Measurements from ENCODE around the gene OLFML3. TPM values are rescaled to one million over a fixed set of nuclear protein-coding genes. Genes with fewer than 3 reads are reported as not detected.

Gene OLFML3
- 135 and 212 TPM in 2 replicates for total RNA-seq (ENCODE audit: low replicate concordance)

GRCh38 chr1:113978863-113979702, at the start of gene OLFML3:
OLFML3 (plus strand) TSS chr1:113979474; CDS start chr1:113979517, 43 bp downstream.
- DNase-seq (ENCODE audit: low read depth) = peak; percentile 98
- H3K4me3 ChIP-seq (ENCODE audit: low read depth, low read length) = peak within 1 kb of the TSS; percentile 76
- peak; percentile 69 for TF ChIP-seq CTCF (IDR thresholded peaks at IDR 0.05; ENCODE audit: insufficient read depth, low read length)

- DNase-seq (ENCODE audit: low read depth) = no peak
- H3K4me3 ChIP-seq (ENCODE audit: low read depth, low read length) = peak overlapping the region; percentile 98
- TF ChIP-seq CTCF (IDR thresholded peaks at IDR 0.05; ENCODE audit: insufficient read depth, low read length) = peak; percentile 3
These were observed 49.4 kb upstream of the OLFML3 start for GRCh38 chr1:113929750-113930498.

GRCh38 chr1:113930499-113931161, 48.6 kb upstream of the OLFML3 start:
- no peak for TF ChIP-seq CTCF (IDR thresholded peaks at IDR 0.05; ENCODE audit: insufficient read depth, low read length)
- peak; percentile 39 for DNase-seq (ENCODE audit: low read depth)
- peak overlapping the region; percentile 98 for H3K4me3 ChIP-seq (ENCODE audit: low read depth, low read length)

- no peak for TF ChIP-seq CTCF (IDR thresholded peaks at IDR 0.05; ENCODE audit: insufficient read depth, low read length)
- H3K4me3 ChIP-seq (ENCODE audit: low read depth, low read length) = peak overlapping the region; percentile 98
- peak; percentile 83 for DNase-seq (ENCODE audit: low read depth)
These were observed 47.8 kb upstream of the OLFML3 start for GRCh38 chr1:113931451-113931851.

- no peak overlapping the region for H3K4me3 ChIP-seq (ENCODE audit: low read depth, low read length)
- DNase-seq (ENCODE audit: low read depth) = no peak
- TF ChIP-seq CTCF (IDR thresholded peaks at IDR 0.05; ENCODE audit: insufficient read depth, low read length) = no peak
These were observed 45.3 kb upstream of the OLFML3 start for GRCh38 chr1:113934006-113934405.

GRCh38 chr1:113934511-113935055, 44.7 kb upstream of the OLFML3 start:
- H3K4me3 ChIP-seq (ENCODE audit: low read depth, low read length) = no peak overlapping the region
- no peak for TF ChIP-seq CTCF (IDR thresholded peaks at IDR 0.05; ENCODE audit: insufficient read depth, low read length)
- no peak for DNase-seq (ENCODE audit: low read depth)

Data from fibroblast of the aortic adventitia (primary cell).